ENCODE data around the gene GPD2. TPM values are rescaled to one million over a fixed set of nuclear protein-coding genes. Genes with fewer than 3 reads are reported as not detected.
"Not testable (repeated sequence)": the region's sequence is repeated elsewhere in the genome, so short reads cannot be mapped to it uniquely, and the experiment has no call there.

GPD2 gene
- total RNA-seq, 1 donor from 2014 or later, result 21.0 TPM

DNA sequence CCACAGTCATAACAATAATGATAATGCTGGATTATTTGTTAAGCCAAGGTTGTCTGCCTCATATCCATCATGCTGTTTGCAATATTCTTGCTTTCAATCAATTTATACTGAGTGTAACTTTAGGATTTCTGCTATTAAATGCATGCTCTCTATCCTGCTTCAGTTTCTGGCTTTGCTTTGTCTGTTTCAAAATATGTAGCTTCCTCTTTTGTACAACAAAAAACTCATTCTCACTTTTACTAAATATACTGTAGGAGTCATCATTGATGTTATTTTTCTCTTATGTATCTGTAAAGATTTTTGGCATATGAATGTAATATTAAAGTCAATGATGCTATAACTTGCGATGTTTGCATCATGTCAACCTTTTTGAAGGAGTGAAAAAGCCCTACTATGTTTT is 149.3 kb downstream of the GPD2 start:
- no peak for DNase-seq (ENCODE audit: low read depth in 2 of 2)

- DNase-seq (ENCODE audit: low read depth in 2 of 2), result no peak
These were observed 150.4 kb downstream of the GPD2 start for GRCh38 chr2:156586621-156587020.

GRCh38 chr2:156589381-156590079 is 153.4 kb downstream of the GPD2 start:
- peak; percentile 71 to 77 for DNase-seq (ENCODE audit: low read depth in 2 of 2)

GRCh38 chr2:156590085-156590739 is 154.0 kb downstream of the GPD2 start:
- no peak for DNase-seq (ENCODE audit: low read depth in 2 of 2)

GRCh38 chr2:156592809-156593593 is 156.8 kb downstream of the GPD2 start:
- no peak for DNase-seq (ENCODE audit: low read depth in 2 of 2)

- no peak for DNase-seq (ENCODE audit: low read depth in 2 of 2)
These were observed 157.4 kb downstream of the GPD2 start for GRCh38 chr2:156593594-156593921.

- DNase-seq (ENCODE audit: low read depth in 2 of 2), result no peak
These were observed 162.4 kb downstream of the GPD2 start for GRCh38 chr2:156598563-156598962.

GRCh38 chr2:156600196-156600595 is 164.0 kb downstream of the GPD2 start:
- no peak for DNase-seq (ENCODE audit: low read depth in 2 of 2)

GRCh38 chr2:156601855-156602551 is 165.8 kb downstream of the GPD2 start:
- no peak for DNase-seq (ENCODE audit: low read depth in 2 of 2)

DNA sequence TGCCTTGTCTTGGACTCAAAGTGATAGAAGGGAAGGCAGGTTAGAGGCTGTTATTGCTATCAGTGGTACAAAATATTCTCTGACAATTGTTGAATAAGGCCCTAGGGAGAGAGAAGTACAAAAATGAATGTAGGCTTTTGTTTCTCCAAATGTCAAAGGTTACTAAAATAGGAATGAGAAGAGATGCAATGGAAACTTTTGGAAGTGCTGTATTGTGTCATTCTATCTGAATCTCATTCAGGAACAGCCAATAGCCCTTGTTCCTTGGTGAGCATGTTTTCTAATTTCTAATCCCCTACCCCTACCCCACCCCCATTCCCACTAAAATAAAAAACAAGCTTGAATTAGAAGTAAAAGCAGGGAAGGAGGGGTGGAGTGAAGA is 166.4 kb downstream of the GPD2 start:
- DNase-seq (ENCODE audit: low read depth in 2 of 2), result no peak

DNA sequence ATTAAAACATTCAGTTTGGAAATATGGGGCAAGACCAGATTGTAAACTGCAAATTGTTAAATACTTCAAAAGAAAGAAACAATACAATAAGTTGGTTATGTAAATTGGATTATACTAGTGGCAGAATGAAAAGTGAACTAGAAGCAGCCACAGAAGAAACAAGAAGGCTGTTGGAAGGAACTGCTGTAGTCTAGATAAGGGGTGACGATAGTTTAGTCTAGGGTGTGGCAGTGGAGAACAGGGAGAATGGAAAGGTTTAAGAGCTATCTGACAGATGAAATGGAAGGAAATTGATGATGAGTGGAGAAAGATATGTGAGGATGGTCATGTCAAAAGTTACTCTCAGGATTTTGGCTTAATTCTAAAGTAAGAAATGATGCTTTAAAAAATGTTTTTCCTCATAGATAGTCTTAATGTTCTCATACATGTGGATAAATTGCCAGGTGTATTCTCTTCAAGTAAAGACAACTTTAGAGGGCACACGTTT is 179.7 kb downstream of the GPD2 start:
- no peak for DNase-seq (ENCODE audit: low read depth in 2 of 2)

DNA sequence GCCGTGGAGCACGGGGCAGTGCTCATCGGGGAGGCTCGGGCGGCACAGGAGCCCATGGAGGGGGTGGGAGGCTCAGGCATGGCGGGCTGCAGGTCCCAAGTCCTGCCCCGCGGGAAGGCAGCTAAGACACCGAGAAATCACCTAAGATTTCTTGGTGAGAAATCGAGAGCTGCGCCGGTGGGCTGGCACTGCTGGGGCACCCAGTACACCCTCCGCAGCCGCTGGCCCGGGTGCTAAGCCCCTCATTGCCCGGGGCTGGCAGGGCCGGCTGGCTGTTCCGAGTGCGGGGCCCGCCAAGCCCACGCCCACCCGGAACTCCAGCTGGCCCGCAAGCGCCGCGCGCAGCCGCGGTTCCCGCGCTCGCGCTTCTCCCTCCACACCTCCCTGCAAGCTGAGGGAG is 181.9 kb downstream of the GPD2 start:
- DNase-seq (ENCODE audit: low read depth in 2 of 2), result not testable (repeated sequence)

DNA sequence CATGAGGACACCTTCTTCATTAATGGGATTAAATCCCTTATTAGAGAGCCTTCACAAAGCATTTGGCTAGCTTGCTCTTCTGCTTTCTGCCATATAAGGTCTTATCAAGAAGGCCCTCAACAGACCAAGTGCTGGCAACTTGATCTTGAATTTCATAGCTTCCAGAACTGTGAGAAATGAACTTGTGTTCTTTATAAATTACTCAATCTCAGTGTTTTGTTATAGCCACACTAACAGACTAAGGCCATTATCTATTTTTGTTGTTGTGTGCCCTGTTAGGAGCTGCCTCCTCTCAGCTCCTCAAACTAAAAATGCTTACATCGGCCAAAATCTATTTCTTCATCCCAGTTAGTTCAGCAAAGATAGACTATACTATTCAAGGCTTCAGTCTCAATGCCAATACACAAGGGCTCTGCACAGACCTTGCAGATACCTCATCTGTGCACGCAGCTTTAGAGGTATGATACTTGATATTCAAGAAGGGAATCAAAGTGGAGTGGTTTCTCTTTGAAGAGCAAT is 182.9 kb downstream of the GPD2 start:
- no peak for DNase-seq (ENCODE audit: low read depth in 2 of 2)

- no peak for DNase-seq (ENCODE audit: low read depth in 2 of 2)
These were observed 186.3 kb downstream of the GPD2 start for GRCh38 chr2:156622491-156622890.

- DNase-seq (ENCODE audit: low read depth in 2 of 2), result no peak
These were observed 189.4 kb downstream of the GPD2 start for GRCh38 chr2:156625360-156626170.

- DNase-seq (ENCODE audit: low read depth in 2 of 2), result no peak
These were observed 190.8 kb downstream of the GPD2 start for GRCh38 chr2:156626931-156627330.

GRCh38 chr2:156630579-156631337 is 194.6 kb downstream of the GPD2 start:
- DNase-seq (ENCODE audit: low read depth in 2 of 2), result no peak

- no peak for DNase-seq (ENCODE audit: low read depth in 2 of 2)
These were observed 199.5 kb downstream of the GPD2 start for GRCh38 chr2:156635646-156636045.

Measured in lung microvascular endothelial cell (primary cell).